Lower lobe of right lung (tissue), 2 donors: Measurements from ENCODE around the gene COL4A1. TPM values are rescaled to one million over a fixed set of nuclear protein-coding genes. Genes with fewer than 3 reads are reported as not detected.

Experiments
- ATAC-seq, 2 donors: fragments of 200-7000 bp; cut with Tn5 transposase; one replicate each; pipeline ENCODE4 v1.9.1; 2020 to 2022; ENCODE audit warnings: mild to moderate bottlenecking in 2 of 2, moderate library complexity in 2 of 2
- DNase-seq: peaks from one replicate; pipeline ENCODE4 v3.0.0-alpha.2; 2020
- H3K27ac ChIP-seq: fragments of 200-600 bp; one replicate; pipeline ENCODE4 v1.8.0; 2022
- H3K27me3 ChIP-seq: fragments of 200-600 bp; one replicate; pipeline ENCODE4 v1.8.0; 2022; ENCODE audit warnings: low read depth
- H3K36me3 ChIP-seq: fragments of 200-600 bp; one replicate; pipeline ENCODE4 v1.8.0; 2022; ENCODE audit warnings: mild to moderate bottlenecking
- H3K4me1 ChIP-seq: fragments of 200-600 bp; one replicate; pipeline ENCODE4 v1.8.0; 2022
- H3K4me3 ChIP-seq: fragments of 200-600 bp; one replicate; pipeline ENCODE4 v1.8.0; 2022; ENCODE audit warnings: mild to moderate bottlenecking
- H3K9me3 ChIP-seq: fragments of 200-600 bp; one replicate; pipeline ENCODE4 v1.8.0; 2022
- intact Hi-C: fragments of 100-400 bp; cut with DNase I; formaldehyde crosslinking; loops from one replicate; pipeline ENCODE4 v1.11.0; 2022
- total RNA-seq: library from RNA; stranded (reverse); fragmentation: NEBNext Ultra II Directional; extraction: Animal tissue kit (Norgen Biotek cat#: 25700); gene quantifications from one replicate; pipeline ENCODE4 v1.2.1, GENCODE V29; 2021
- TF ChIP-seq, protein P1 (sequence below): fragments of 200-600 bp; IDR thresholded peaks from one replicate; pipeline ENCODE4 v1.8.0; 2022; ENCODE audit warnings: antibody characterized with exemption, mild to moderate bottlenecking
- donor health status: DM: no; HTN: yes; CAD: no; lungs with severe emphysema.

The COL4A1 gene
- total RNA-seq, 1 donor from 2014 or later, result 161 TPM

DNA sequence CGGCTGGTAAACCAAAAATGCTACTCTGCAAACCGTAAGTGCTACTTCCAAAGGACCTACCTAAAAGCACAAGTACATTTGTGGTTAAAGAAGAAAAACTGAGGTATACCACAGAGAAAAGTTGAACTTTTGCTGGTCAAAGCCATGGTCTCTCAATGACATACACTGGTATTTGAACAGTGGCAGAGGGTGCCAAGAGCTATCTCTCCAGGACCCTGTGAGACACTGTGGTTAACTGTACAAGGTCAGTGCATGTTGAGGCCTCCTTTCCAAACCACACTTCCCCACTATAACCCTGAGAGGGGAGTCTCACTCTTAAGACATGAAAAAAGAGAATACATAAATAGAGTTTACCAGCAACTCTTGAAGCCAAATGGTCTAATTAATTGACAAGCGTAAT, 49.5 kb downstream of the COL4A1 start:
- Histone ChIP-seq H3K9me3 (no peaks in the 10 kb centered on the region), H3K27me3 (no peaks in the 10 kb centered on the region), H3K27ac (no peak overlapping the region), H3K4me1 (peaks cover 28% of the 10 kb centered on the region), H3K36me3 (no peaks in the 10 kb centered on the region), H3K4me3 (no peak overlapping the region)
- DNase-seq, result no peak
- intact Hi-C loops, result no loop called here
- TF ChIP-seq, protein P1, sequence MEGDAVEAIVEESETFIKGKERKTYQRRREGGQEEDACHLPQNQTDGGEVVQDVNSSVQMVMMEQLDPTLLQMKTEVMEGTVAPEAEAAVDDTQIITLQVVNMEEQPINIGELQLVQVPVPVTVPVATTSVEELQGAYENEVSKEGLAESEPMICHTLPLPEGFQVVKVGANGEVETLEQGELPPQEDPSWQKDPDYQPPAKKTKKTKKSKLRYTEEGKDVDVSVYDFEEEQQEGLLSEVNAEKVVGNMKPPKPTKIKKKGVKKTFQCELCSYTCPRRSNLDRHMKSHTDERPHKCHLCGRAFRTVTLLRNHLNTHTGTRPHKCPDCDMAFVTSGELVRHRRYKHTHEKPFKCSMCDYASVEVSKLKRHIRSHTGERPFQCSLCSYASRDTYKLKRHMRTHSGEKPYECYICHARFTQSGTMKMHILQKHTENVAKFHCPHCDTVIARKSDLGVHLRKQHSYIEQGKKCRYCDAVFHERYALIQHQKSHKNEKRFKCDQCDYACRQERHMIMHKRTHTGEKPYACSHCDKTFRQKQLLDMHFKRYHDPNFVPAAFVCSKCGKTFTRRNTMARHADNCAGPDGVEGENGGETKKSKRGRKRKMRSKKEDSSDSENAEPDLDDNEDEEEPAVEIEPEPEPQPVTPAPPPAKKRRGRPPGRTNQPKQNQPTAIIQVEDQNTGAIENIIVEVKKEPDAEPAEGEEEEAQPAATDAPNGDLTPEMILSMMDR, result no peak
- ATAC-seq, result no peak

GRCh38 chr13:110256126-110256905, 50.6 kb downstream of the COL4A1 start:
- Histone ChIP-seq H3K4me1 (peaks cover 17% of the 10 kb centered on the region), H3K27ac (no peak overlapping the region), H3K9me3 (no peaks in the 10 kb centered on the region), H3K27me3 (no peaks in the 10 kb centered on the region), H3K4me3 (no peak overlapping the region), H3K36me3 (no peaks in the 10 kb centered on the region)
- intact Hi-C loops, result no loop called here
- no peak for DNase-seq
- TF ChIP-seq, protein P1, result no peak
- ATAC-seq, result no peak

DNA sequence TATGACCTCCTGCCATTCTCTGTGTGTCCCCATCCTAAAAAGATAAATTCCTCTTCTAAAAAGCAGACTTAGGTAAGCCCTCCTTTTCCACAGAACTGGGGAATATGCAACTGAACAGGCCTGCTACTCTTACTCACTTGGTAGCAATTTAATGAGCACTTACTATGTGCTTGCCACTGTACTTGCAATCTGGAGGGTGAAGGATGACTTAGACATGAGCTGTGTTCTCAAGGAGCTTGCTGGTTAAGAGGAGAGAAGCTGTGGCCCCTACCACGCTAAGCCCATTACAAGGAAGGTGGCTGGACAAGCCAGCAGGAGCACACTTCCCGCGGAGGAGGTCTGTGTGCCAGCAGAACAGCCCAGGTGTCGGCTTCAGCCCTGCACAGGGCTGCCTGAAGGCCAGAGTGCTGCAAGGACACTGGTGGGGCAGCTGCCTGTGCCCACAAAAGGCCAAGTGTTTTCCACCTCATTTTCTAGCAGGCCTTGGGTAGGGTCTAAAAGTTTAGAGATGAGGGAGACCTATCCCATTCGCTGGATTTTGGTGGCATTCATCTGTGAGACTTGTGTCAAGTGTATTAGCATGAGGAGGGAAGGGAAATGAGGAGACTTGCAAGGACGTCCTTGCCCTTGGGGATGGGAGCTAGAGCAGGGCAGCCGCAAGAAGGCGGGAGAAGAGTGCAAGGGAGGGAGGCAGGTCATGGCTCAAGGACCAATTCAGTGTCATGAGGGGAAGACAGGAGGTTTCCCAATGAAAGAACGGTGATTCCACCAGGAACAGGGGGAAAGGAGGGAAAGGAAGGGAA, 52.0 kb downstream of the COL4A1 start:
- H3K9me3 ChIP-seq, result no peaks in the 10 kb centered on the region
- H3K27ac ChIP-seq, result peak overlapping the region; percentile 56
- TF ChIP-seq, protein P1, result no peak
- H3K36me3 ChIP-seq, result no peaks in the 10 kb centered on the region
- intact Hi-C loops, result no loop called here
- peaks cover 27% of the 10 kb centered on the region for H3K4me1 ChIP-seq
- H3K4me3 ChIP-seq, result no peak overlapping the region
- DNase-seq (no peak), ATAC-seq (peak in 1 of 2 donors; percentile 5)
- H3K27me3 ChIP-seq, result no peaks in the 10 kb centered on the region

GRCh38 chr13:110254151-110254679, 52.7 kb downstream of the COL4A1 start:
- Histone ChIP-seq H3K27me3 (no peaks in the 10 kb centered on the region), H3K4me1 (peaks cover 28% of the 10 kb centered on the region), H3K27ac (no peak overlapping the region), H3K36me3 (no peaks in the 10 kb centered on the region), H3K9me3 (no peaks in the 10 kb centered on the region), H3K4me3 (no peak overlapping the region)
- peak in 1 of 2 donors; percentile 30 for ATAC-seq
- TF ChIP-seq, protein P1, result no peak
- intact Hi-C loops, result no loop called here
- no peak for DNase-seq

- Histone ChIP-seq H3K9me3 (no peaks in the 10 kb centered on the region), H3K36me3 (no peaks in the 10 kb centered on the region), H3K4me1 (peaks cover 43% of the 10 kb centered on the region), H3K27ac (peak overlapping the region; percentile 65), H3K27me3 (no peaks in the 10 kb centered on the region), H3K4me3 (no peak overlapping the region)
- intact Hi-C loops, result no loop called here
- TF ChIP-seq, protein P1, result no peak
- DNase-seq, result no peak
- peak in 1 of 2 donors; percentile 20 for ATAC-seq
Measured at GRCh38 chr13:110251193-110251819, 55.7 kb downstream of the COL4A1 start.
